GM12878 (cell line): ENCODE measurements around the gene DICER1. TPM values are rescaled to one million over a fixed set of nuclear protein-coding genes. Genes with fewer than 3 reads are reported as not detected.
A peak's percentile ranks its signal among the peaks of the same experiment; 100 is the strongest.

Source experiments
- BRCA1 ChIP-seq: IDR thresholded peaks from 2 replicates; pipeline ENCODE4 v1.6.1; 2011; ENCODE audit warnings: low read depth, low read length, improper control_type of control experiment
- CBFB ChIP-seq: IDR thresholded peaks from 2 replicates; pipeline ENCODE4 v1.6.1; 2016; ENCODE audit warnings: antibody characterized with exemption, low read depth
- CHD1 ChIP-seq: IDR thresholded peaks from 2 replicates; pipeline ENCODE4 v1.6.1; 2012; ENCODE audit warnings: low read depth, low read length, improper control_type of control experiment
- CHD2 ChIP-seq: IDR thresholded peaks from 2 replicates; pipeline ENCODE4 v1.6.1; 2011; ENCODE audit warnings: low read depth, low read length, improper control_type of control experiment, borderline replicate concordance
- EED ChIP-seq: sonication (generic); IDR thresholded peaks from 2 replicates; pipeline ENCODE4 v1.6.1; 2016; ENCODE audit warnings: antibody characterized with exemption, low read depth
- FOXK2 ChIP-seq: fragments of 450-650 bp; IDR thresholded peaks from 2 replicates; pipeline ENCODE4 v1.6.1; 2017; ENCODE audit warnings: mild to moderate bottlenecking, moderate library complexity
- FOXM1 ChIP-seq: IDR thresholded peaks from 2 replicates; pipeline ENCODE4 v1.6.1; 2012; ENCODE audit warnings: low read depth, mild to moderate bottlenecking, inconsistent platforms, low read length, moderate library complexity
- HCFC1 ChIP-seq: fragments of 150-350 bp; IDR thresholded peaks from 2 replicates; pipeline ENCODE4 v1.6.1; 2014; ENCODE audit warnings: low read length
- HDAC2 ChIP-seq: fragments of 200-600 bp; sonication (generic); IDR thresholded peaks from 2 replicates; pipeline ENCODE4 v1.6.1; 2017
- IKZF2 ChIP-seq, 2 experiments: fragments of 450-650 bp; IDR thresholded peaks; 2 replicates each; pipeline ENCODE4 v1.6.1; 2017; ENCODE audit warnings: mild to moderate bottlenecking in 2 of 2, moderate library complexity in 2 of 2
- IRF4 ChIP-seq: IDR thresholded peaks from 2 replicates; pipeline ENCODE4 v1.6.1; 2011; ENCODE audit warnings: low read depth, low read length
- POLR2A ChIP-seq: IDR thresholded peaks from 2 replicates; pipeline ENCODE4 v1.6.1; 2011; ENCODE audit warnings: low read depth, mild to moderate bottlenecking, low read length
- POU2F2 ChIP-seq: IDR thresholded peaks from 3 replicates; pipeline ENCODE4 v1.6.1; 2011; ENCODE audit warnings: low read depth, mild to moderate bottlenecking, low read length, borderline replicate concordance
- RCOR1 ChIP-seq: conservative IDR thresholded peaks from 2 replicates; pipeline ENCODE4 v1.6.1; 2012; ENCODE audit warnings: low read depth, low read length, improper control_type of control experiment
- RELA ChIP-seq: fragments of 450-650 bp; IDR thresholded peaks from 2 replicates; pipeline ENCODE4 v1.8.0; 2014; ENCODE audit warnings: borderline replicate concordance; ENCODE audit not compliant: partially characterized antibody
- RUNX3 ChIP-seq: IDR thresholded peaks from 2 replicates; pipeline ENCODE4 v1.6.1; 2012; ENCODE audit warnings: low read length, inconsistent platforms
- SIN3A ChIP-seq: IDR thresholded peaks from 2 replicates; pipeline ENCODE4 v1.6.1; 2012; ENCODE audit warnings: low read depth, low read length, improper control_type of control experiment
- SMC3 ChIP-seq: IDR thresholded peaks from 2 replicates; pipeline ENCODE4 v1.6.1; 2011; ENCODE audit warnings: low read length, improper control_type of control experiment, borderline replicate concordance
- SPI1 ChIP-seq: IDR thresholded peaks from 2 replicates; pipeline ENCODE4 v1.6.1; 2011; ENCODE audit warnings: low read depth, mild to moderate bottlenecking, low read length, moderate library complexity, borderline replicate concordance; ENCODE audit not compliant: insufficient read depth
- TAF1 ChIP-seq: IDR thresholded peaks from 2 replicates; pipeline ENCODE4 v1.6.1; 2011; ENCODE audit warnings: mild to moderate bottlenecking, low read depth, low read length, borderline replicate concordance
- ZBED1 ChIP-seq: IDR thresholded peaks from 2 replicates; pipeline ENCODE4 v1.6.1; 2016; ENCODE audit warnings: borderline replicate concordance
- ZNF217 ChIP-seq: fragments of 450-650 bp; IDR thresholded peaks from 2 replicates; pipeline ENCODE4 v1.6.1; 2017; ENCODE audit warnings: antibody characterized with exemption, mild to moderate bottlenecking
- ZNF274 ChIP-seq: IDR thresholded peaks from one replicate; pipeline ENCODE4 v1.8.0; 2011; ENCODE audit not compliant: insufficient read length, insufficient read depth
- polyA plus RNA-seq, 11 experiments: library from polyadenylated mRNA; depleted of rRNA in 4 of 11; unstranded in 6 of 11; stranded (reverse) in 5 of 11; fragments of >200 nt; fragmentation: Nextera tagmentation in 4 of 11; fragmentation: Illumina TruSeq in 1 of 11; extraction: Ambion mirVana in 4 of 11; extraction: Trizol in 1 of 11; gene quantifications; 1 replicate in 1 of 11; 2 replicates in 10 of 11; pipeline versions ENCODE4 v1.2.1 to v1.2.3, GENCODE V29; 2011 to 2016; ENCODE audit warnings: inconsistent platforms in 2 of 11, missing spikeins in 2 of 11, low read depth in 1 of 11
- total RNA-seq, 4 experiments: library from RNA; depleted of rRNA in 3 of 4; stranded (reverse); fragments of >200 nt in 3 of 4; fragmentation: Illumina TruSeq in 1 of 4; extraction: Trizol in 1 of 4; gene quantifications; 2 replicates each; pipeline versions ENCODE4 v1.2.1 to v1.2.3, GENCODE V29; 2013 to 2021
- TF ChIP-seq, protein P1 (sequence below): fragments of 450-650 bp; IDR thresholded peaks from 2 replicates; pipeline ENCODE4 v1.6.1; 2017; ENCODE audit warnings: mild to moderate bottlenecking, moderate library complexity
- TF ChIP-seq, protein P2 (sequence below): fragments of 450-650 bp; IDR thresholded peaks from 2 replicates; pipeline ENCODE4 v1.6.1; 2016; ENCODE audit warnings: mild to moderate bottlenecking, moderate library complexity, borderline replicate concordance

DICER1 gene
- total and polyA plus RNA-seq, 10 of the 15 experiments (the other 5 are each of a cell fraction or from before 2014, with no cell fraction given) = 6.8 to 70.8 (median 37.1) TPM

DNA sequence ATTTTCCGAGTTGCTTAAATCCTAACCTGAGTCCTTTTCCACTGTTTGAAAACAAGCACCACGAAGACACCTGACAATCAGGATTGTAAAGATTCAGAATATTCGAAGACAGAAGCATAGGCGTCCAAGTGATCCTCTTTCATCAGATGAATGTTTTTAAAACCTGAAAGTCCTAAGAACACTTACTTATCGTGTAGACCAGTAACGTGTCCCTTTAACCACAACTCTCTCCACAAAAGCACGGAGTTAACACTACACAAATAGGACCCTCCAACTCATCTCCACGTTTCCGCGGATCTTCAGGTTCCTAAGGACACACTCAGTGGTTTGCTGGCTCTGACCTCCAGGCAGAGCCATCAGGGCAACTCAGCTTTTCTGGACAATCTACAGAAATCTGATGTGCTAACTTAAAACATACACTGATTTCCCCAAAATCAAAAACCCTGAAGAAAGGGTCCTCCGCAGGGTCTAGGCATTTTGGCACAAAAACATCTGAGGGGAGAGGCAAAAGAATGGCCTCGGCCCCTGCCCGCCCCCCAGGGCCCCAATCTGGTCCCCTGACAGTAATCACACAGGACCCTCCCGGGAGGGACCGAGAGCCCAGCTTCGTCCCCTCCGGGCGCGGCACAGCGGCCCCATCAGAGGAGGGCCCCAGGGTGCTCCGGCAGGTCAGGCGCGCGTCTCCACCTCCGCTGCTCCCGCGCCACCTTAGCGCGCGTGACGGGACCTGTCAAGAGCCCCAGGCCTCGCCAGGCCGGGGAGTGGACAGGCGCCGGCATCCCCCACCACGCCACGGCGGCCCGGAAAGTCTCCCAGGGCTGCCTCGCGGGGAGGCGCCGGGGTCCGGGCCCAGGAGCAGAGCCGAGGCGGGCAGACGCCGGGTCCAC lies 925 bp downstream of the DICER1 start (continued):
- TF ChIP-seq, protein P1, sequence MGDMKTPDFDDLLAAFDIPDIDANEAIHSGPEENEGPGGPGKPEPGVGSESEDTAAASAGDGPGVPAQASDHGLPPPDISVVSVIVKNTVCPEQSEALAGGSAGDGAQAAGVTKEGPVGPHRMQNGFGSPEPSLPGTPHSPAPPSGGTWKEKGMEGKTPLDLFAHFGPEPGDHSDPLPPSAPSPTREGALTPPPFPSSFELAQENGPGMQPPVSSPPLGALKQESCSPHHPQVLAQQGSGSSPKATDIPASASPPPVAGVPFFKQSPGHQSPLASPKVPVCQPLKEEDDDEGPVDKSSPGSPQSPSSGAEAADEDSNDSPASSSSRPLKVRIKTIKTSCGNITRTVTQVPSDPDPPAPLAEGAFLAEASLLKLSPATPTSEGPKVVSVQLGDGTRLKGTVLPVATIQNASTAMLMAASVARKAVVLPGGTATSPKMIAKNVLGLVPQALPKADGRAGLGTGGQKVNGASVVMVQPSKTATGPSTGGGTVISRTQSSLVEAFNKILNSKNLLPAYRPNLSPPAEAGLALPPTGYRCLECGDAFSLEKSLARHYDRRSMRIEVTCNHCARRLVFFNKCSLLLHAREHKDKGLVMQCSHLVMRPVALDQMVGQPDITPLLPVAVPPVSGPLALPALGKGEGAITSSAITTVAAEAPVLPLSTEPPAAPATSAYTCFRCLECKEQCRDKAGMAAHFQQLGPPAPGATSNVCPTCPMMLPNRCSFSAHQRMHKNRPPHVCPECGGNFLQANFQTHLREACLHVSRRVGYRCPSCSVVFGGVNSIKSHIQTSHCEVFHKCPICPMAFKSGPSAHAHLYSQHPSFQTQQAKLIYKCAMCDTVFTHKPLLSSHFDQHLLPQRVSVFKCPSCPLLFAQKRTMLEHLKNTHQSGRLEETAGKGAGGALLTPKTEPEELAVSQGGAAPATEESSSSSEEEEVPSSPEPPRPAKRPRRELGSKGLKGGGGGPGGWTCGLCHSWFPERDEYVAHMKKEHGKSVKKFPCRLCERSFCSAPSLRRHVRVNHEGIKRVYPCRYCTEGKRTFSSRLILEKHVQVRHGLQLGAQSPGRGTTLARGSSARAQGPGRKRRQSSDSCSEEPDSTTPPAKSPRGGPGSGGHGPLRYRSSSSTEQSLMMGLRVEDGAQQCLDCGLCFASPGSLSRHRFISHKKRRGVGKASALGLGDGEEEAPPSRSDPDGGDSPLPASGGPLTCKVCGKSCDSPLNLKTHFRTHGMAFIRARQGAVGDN = no peak
- TF ChIP-seq EED (no peak), HDAC2 (no peak), TAF1 (0 out of 2 replicates have a peak, but pooled peaks have one; percentile 21), FOXK2 (no peak), ZNF217 (no peak), SPI1 (no peak), SIN3A (no peak), BRCA1 (no peak), RUNX3 (peak; percentile 63), SMC3 (no peak), POU2F2 (no peak), CHD1 (0 out of 2 replicates have a peak, but pooled peaks have one; percentile 31), POLR2A (no peak), IKZF2 (IDR thresholded peaks at IDR 0.05) (no peak), CBFB (no peak), RELA (no peak), RCOR1 (no peak), FOXM1 (no peak), ZNF274 (no peak), HCFC1 (no peak), ZBED1 (no peak), CHD2 (no peak), IRF4 (no peak)
- TF ChIP-seq, protein P2, sequence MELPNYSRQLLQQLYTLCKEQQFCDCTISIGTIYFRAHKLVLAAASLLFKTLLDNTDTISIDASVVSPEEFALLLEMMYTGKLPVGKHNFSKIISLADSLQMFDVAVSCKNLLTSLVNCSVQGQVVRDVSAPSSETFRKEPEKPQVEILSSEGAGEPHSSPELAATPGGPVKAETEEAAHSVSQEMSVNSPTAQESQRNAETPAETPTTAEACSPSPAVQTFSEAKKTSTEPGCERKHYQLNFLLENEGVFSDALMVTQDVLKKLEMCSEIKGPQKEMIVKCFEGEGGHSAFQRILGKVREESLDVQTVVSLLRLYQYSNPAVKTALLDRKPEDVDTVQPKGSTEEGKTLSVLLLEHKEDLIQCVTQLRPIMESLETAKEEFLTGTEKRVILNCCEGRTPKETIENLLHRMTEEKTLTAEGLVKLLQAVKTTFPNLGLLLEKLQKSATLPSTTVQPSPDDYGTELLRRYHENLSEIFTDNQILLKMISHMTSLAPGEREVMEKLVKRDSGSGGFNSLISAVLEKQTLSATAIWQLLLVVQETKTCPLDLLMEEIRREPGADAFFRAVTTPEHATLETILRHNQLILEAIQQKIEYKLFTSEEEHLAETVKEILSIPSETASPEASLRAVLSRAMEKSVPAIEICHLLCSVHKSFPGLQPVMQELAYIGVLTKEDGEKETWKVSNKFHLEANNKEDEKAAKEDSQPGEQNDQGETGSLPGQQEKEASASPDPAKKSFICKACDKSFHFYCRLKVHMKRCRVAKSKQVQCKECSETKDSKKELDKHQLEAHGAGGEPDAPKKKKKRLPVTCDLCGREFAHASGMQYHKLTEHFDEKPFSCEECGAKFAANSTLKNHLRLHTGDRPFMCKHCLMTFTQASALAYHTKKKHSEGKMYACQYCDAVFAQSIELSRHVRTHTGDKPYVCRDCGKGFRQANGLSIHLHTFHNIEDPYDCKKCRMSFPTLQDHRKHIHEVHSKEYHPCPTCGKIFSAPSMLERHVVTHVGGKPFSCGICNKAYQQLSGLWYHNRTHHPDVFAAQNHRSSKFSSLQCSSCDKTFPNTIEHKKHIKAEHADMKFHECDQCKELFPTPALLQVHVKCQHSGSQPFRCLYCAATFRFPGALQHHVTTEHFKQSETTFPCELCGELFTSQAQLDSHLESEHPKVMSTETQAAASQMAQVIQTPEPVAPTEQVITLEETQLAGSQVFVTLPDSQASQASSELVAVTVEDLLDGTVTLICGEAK = 0 out of 2 replicates have a peak, but pooled peaks have one; percentile 24
